DMS53 treated with DMSO at 0.1 percent for 48 hours (cell line): Measurements from ENCODE around the gene TSSC4.

Experiments used
- DNase-seq: peaks from one replicate; lab custom pipeline; 2025; ENCODE audit not compliant: unreplicated experiment; lab: John Stamatoyannopoulos, UW

The TSSC4 gene

DNA sequence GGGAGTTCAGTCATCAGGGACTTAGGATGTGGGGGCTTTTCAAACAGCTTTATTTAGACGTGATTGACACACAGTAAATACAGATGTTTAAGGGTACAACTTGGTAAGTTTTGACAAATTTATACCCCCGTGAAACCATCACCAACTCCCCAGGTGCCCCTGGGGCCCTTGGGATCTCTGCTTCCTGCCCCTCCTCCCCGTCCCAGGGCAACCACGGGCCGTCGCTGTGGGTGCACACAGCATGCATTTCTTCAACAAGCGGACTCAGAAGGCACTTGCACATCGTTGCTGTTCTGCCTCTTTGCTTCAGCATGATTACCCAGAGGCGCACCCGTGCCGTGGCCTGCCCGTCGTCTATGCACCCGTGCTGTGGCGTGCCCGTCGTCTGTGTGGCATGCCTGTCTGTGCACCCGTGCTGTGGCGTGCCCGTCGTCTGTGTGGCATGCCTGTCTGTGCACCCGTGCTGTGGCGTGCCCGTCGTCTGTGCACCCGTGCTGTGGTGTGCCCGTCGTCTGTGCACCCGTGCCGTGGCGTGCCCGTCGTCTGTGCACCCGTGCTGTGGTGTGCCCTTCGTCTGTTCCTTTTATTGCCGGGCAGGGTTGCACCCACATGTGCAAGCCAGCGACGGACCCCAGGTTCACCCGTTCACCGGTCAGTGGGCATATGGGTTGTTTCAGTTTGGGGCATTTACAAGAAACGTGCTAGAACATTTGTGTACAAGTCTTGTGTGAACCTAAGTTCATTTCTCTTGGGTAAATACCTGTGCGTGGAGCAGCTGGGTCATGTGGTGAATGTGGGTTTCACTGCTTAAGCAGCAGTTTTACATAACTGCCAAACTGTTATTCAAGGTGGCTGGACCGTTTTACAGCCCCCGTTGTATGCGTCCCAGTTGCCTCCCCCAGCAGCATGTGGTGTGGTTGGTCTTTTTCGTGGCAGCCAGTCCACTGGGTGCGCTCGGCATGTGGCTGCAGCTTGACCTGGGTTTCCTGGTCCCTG, 15.1 kb upstream of the TSSC4 start:
- no peak for DNase-seq

DNA sequence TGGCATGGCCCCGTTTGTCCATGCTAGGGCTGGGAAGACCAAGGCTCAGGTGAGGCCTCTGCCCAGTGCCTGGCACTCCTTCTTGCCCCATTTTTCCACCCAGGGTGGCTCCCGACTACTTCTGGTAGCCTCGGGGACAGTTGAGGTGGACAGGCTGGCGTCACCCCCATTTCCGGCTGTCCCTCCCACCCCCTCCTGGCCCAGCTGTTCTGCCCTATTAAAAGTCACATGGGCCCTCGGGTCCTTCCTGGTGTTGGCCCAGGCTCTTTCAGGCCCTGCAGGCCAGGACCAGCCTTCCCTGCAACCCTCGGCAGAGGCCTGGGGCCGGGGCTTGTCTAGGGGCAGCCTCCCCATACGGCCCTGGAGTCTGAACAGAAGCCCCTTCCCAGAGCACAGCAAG, 14.0 kb upstream of the TSSC4 start:
- no peak for DNase-seq

DNA sequence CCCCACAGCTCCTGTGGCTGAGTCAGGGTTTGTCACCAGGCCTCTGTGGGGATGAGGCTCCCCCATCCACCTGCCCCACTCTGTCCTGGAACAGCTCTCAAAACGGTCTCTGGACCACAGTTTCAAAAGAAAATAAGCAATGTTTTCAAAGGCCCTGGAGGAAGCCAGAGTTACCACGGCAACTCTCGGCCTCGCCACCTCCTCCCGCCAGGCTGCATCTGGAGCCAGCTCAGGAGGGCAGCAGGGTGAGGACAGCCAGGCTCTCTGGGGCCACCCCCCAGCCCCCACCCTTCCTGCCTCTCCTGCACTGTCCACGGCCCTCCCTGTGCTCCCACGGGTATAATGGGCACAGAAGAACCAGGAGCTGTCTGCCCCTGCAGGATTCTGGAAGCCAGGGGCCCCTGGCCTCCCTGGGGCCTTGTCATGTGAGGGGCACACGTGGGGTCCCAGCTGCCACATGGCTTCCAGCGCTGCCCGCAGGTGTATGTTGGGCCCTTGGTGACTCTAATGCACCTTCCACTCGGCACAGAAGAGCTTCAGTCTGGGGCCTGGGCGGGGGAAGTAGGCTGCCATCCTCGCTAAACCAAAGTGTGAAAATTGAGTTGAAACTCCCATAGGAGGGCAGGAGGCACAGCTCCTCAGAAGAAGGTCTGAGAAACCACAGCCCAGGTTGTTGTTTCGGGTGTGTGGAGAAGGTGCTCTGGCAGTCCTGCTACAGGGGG, 13.1 kb upstream of the TSSC4 start:
- no peak for DNase-seq

DNA sequence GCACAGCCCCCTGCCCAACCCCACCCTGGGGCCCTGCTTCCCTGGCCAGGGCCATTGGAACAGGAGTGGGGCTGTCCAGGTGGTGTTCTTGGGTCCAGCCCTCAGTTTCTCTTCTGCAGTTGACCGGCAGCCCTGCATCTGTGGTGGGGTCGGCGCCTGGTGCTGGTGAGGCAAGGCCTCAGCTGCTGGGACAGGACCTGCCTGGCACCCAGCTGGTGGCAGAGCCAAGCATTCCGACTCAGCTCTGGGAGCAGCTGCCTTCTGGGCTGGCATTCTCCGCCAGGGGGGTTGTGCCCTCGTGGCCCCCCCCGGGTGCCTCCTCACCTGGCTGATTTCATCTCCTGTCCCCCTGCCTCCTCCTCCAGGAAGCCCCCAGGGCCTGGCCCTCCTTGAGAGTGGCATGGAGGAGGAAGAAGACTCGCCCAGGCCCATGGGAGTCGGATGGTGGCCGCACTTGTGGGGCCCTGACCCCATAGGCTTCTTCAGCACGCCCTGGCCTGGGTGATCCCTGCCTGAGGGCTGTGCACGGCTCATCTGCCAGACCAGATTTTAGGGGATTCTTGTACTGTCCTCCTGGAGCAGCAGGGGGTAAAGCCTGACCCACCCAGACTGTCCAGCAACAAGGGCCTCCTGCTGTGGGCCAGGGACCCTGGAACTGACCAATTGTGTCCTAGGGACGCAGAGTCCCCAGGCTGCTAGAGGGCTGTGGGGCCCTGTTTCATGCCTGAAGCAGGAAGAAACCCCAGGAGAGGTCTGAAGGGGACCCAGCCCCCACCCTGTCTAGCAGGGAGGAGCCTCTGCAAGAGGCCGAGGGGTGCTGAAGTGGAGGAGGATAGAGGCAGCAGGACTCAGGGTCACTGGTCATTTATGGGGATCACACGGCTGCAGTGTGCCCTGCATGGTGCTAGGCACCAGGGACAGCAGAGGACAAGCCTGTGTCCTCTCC, 11.8 kb upstream of the TSSC4 start:
- DNase-seq = no peak

DNA sequence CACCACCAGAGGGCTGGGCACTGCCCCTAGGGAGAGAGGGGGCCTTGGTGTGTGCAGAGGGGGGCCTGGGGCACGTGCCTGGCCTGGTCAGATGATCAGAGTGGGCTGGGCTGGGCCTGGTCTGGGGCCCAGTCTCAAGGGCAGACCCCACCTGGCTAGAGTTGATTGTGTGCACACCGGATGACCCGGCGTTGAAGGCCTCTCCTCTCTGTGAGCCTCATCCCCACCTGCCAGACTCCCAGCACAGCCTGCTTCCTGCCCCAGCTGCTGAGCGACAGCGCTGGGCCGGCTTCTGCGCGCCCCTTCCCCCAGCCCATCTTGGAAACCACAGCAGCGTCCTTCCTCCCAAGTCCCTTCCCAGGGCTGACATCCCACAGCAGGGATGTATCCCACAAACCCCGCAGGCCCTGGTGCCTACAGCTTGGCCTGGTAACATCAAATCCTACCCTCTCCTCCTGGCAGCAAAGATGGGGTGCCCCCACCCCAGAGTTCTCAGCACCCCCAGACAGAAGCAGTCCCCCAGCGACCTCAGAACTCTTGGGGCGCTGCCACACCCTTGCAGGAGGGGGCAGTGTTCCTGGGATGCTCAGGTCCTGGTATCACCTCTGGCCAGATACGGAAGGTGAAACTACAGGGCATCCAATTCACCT, 11.0 kb upstream of the TSSC4 start:
- DNase-seq = no peak

DNA sequence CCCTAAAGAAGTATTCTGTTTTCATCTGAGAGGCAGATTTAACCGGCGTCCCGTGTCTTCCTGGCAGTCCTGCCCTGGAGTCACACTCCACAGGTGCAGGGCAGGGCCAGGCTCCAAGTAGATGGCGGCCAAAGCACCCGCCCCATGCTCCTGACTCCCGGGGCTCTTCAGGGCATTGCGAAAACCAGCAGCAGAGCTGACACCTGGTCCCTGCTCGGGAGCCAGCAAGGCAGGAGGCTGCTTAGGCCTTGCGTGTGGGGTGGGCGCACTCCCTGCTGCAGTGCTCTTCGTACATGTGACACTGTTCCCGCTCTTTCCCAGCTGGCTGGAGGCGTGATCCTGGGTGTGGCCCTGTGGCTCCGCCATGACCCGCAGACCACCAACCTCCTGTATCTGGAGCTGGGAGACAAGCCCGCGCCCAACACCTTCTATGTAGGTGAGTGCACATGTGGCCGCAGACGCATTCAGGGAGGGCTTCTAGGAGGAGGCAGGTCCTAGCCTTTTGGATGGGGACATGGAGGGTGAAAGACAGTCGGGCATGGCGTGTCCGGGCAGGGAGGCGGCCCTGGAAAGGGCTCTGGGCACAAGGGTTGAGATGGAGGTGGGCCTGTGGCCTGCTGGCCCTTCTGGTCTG, 10.3 kb upstream of the TSSC4 start:
- no peak for DNase-seq

DNA sequence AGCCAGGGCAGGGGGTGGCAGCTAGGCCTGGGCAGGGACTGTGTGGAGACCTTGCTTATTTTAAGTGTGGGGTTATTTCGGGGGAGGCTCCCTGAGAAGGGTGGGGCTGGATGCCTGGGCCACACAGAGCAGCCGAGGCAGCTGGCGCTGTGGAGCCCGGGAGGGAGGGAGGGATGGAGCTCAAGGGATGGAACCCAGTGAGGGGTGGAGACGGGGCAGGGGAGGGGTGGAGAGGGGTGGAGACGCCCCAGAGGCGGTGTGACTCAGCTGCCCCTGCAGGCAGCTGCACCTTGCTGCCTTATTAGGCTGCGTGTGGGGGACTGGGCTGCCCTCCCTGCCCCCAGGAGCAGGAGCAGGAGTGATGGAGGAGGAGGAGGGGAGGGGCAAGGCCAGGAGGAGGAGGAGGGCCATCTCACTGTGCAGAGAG, 9.8 kb upstream of the TSSC4 start:
- no peak for DNase-seq

DNA sequence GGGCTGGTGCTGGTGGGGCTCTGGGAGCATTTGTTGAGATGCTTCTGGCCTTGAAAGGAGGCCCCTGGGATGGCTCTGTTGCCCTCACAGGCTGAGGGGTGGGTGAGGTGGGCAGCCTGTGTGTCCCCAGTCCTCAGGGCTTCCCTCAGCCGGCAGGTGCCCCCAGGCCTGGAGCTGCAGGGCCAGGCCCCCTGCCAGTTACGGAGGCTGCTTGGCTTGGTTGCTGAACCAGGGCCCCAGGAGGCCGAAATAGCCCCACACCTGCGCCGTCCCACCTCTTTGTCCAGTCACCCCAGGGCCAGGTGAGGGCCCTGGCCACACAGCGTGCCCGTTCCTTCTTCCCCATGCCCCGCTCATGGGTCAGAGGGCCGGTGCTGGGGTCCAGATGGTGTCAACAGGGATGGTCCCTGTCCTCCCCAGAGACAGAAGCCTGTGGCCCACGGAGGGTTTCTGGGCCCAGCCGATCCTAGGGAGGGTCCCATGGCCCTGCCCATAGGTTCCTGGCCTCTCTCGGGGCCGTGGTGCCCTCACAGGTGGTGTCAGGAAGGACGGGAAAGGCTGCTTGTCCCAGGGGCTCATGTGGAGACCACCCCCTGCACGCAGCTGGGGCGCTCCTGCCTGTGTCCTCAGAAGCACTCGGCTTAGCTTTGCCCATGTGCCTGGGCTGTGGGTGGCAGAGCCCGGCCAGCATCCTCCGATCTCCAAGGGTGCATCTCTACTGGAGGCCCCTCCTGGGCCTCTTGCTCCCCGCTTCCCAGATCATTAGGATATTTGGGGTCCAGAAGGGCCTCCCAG, 9.2 kb upstream of the TSSC4 start:
- DNase-seq = no peak

DNA sequence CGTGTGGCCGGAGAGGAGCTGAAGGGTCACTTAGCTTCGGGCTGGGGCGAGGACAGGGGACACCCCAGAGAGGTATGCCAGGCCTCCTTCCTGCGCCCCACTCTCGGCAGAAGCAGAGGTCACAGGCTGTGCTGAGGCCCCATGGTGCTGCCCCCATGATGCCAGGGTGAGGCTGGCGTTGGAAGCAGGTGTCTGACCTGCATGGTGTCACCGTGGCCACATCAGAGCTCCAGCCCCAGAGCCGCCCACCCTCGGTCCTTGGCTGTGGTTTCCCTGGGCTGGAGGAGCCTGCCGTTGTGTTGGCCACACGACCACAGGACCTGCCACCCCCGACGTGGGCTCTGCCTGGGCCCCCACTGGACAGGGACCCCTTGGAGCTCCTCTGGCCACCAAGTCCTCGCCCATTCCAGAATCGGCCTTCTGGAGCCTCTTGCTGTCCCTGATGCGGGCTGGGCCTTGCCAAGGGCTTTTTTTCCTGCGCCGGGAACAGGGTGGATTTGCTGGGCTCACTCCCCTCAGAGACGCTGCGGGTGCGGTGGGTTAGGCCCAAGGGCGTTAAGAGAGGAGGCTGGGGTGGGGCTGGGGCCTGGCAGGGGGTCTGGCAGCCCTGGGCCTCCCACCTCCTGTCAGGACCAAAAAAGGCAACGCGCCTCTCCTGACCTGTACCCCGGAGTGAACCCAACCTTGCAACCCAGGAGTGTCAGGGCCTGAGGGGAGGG, 8.2 kb upstream of the TSSC4 start:
- no peak for DNase-seq

DNA sequence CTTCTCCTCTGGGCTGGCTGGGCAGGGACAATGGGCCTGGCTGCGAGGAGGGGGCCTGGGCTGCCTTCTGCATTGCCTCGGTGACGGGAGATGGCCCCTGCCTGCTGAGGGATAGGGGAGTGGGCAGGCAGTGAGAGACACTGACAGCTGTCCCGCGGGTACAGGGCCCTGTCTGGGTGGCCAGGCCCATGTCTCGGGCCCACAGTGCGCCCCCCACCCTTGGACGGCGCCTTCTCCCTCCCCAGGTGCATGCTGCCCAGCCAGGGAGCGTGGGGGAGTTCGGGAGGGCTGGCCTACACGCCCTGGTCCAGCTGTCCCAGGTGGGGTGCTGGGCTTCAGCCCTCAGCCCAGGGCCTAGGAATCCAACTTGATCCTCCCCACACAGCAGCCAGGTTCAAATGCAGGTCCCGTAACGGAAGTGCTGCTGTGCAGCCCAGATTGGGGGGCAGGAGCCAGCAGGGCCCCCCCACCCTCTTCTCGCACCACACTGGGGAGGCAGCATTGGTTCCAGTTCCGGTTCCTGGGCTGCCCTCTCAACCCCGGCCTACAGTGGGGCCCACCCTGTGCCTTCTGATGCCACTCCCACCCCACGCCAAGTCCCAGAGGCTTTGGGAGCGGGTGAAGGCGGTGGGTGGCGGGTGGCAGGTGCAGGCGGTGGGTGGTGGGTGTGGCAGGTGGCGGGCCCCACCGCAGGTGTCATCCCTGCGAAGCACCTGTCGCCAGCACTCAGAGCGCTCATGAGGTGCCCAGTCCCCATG, 7.3 kb upstream of the TSSC4 start:
- DNase-seq = no peak

DNA sequence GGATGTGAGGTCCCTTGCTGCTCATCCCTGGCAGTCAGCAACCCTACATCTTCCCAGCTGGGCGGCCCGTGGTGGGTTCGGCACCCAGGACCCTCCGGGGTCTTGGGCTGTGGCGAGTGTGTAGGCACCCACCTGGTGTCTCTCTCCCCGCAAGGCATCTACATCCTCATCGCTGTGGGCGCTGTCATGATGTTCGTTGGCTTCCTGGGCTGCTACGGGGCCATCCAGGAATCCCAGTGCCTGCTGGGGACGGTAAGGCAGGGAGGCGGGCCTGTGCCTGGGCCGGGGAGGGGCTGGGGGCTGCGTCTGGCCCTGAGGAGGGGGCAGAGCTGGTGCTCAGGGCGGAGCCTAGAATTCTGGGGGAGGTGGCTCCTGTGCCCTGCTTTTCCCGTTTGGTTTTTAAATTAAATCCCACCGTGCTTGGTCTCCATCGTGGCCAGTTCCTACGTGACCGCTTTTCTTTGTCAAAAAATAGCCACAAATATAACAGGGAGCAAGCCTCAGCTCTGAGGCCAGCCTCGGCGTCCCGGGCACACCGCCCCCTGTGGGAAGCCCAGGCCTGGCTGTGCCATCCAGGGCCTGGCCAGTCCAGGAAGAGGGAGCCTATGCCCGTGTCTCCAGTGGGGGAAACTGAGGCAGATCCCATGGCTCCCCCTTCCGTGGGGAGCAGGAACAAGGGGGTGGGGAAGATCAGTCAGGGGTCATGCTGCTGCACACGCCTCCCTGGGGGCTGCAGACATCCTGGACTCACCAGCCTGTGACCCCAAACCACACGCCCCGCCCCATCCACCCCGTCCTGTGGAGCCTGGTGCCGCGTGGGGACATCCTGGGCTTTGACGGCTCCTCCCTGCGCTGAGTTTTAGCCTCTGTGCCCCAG, 6.4 kb upstream of the TSSC4 start:
- DNase-seq = no peak

DNA sequence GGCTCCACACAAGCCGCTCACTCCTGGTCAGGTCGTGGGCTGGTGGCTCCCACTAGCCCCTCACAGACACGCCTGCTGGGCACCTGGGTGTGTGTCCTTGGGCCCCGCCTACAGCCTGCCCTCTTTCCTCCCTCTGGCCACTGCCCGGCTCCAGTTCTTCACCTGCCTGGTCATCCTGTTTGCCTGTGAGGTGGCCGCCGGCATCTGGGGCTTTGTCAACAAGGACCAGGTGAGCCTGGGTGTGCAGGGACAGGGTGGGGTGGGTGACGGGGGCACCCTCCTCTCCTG, 5.8 kb upstream of the TSSC4 start:
- DNase-seq = no peak

DNA sequence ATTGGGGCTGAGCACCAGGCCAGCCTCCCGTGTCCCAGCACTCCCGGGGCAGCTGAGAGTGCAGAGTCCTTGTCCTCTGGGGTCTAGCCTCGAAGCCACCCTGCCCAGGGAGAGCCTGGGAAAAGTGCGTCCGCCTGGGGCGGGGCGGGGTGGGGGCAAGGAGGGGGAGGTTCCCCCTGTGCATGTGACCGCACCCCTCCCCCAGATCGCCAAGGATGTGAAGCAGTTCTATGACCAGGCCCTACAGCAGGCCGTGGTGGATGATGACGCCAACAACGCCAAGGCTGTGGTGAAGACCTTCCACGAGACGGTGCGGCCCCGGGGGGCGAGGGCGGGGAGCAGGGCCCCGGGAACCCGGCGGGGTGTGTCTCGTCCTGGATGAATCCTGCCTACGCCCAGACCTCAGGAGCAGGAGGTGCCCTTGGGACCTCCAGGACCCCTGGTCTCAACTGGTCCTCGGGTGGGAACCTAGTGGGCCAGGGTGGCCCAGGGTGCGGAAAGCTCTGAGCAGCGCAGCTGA, 5.3 kb upstream of the TSSC4 start:
- DNase-seq = no peak

DNA sequence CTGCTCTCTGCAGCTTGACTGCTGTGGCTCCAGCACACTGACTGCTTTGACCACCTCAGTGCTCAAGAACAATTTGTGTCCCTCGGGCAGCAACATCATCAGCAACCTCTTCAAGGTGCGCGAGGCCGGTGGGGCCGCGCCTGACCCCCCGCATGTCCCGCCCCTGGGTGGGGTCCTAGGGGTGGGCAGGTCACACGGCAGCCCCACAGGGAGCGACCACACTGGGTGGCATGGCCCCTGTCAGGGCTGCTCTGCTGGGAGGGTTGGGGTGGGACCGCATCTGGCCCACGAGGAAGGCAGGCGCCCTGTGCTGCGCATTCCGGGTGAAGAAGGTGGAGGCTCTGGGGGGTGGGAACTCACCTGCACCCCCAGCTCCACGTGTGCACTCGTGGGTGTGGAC, 4.7 kb upstream of the TSSC4 start:
- no peak for DNase-seq

DNA sequence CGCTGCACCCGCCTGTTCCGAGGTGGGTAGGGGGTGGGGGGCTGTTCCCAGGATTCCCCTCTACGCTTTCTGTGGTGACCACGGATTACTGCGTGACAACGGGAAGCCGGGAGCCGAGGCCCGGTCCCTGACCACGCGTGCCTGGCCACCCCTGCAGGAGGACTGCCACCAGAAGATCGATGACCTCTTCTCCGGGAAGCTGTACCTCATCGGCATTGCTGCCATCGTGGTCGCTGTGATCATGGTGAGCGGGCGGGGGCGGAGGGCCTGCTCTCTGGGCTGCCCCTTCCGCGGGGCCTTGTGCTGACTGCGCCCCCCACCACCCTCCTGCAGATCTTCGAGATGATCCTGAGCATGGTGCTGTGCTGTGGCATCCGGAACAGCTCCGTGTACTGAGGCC, 4.1 kb upstream of the TSSC4 start:
- DNase-seq = no peak

DNA sequence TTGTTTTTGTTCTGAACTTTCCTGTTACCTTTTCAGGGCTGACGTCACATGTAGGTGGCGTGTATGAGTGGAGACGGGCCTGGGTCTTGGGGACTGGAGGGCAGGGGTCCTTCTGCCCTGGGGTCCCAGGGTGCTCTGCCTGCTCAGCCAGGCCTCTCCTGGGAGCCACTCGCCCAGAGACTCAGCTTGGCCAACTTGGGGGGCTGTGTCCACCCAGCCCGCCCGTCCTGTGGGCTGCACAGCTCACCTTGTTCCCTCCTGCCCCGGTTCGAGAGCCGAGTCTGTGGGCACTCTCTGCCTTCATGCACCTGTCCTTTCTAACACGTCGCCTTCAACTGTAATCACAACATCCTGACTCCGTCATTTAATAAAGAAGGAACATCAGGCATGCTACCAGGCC, 3.5 kb upstream of the TSSC4 start:
- no peak for DNase-seq
